ENCODE data around the gene DNM3.

The DNM3 gene

DNA sequence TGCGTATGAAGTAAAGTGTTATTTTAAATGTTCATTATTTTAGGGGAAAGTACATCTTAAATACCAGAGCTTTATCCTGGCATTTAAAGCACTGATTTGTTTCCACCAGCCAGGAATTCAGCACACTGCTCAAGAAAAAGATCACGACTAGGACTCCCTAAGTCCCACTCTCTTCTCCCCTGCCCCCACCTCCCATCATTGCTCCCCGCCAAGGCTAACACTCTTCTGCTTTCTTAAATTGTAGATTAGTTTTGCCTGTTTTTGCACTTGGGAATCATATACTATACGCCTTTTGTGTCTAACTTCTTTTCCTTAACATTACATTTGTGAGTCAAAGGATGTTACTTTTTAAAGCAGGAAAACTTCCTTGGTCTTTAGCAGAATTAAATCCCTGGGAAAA, 541.7 kb downstream of the DNM3 start:
- no peak for DNase-seq

GRCh38 chr1:172383536-172383935, 542.2 kb downstream of the DNM3 start:
- no peak for DNase-seq

DNA sequence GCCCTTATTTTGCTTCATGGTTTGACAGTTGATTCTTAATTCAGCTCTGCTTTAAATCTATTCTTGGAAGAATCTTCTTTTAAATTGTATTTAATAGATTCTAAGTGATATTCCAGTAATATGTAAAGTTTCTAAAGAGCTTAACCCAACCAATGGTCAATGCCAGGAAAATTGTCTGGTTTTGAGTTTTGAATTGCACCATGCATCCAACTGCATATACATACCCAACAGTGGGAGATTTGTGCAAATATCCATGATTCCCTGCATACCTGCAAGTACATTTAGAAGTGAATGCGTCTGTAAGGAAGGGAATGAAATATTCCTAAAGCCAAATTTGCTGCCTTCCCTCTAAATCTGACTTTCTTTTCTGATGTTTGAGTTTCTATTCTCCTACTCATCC, 543.4 kb downstream of the DNM3 start:
- no peak for DNase-seq

GRCh38 chr1:172386046-172386445, 544.7 kb downstream of the DNM3 start:
- no peak for DNase-seq

DNA sequence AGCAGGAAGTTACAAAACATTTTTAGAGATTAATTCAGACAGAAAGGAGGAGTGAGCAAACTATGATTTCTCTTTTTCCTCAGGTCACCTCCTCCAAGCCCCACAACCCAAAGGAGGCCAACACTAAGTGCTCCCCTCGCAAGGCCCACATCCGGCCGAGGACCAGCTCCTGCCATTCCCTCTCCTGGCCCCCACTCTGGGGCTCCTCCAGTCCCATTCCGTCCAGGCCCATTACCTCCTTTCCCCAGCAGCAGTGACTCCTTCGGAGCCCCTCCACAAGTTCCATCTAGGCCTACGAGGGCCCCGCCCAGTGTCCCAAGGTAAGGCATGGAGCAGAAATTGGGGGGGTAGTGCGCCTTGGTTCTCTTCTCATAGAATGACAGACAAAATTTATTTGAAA, 547.2 kb downstream of the DNM3 start:
- no peak for DNase-seq

- no peak for DNase-seq
Measured at GRCh38 chr1:172390301-172390682, 549.0 kb downstream of the DNM3 start.

- DNase-seq: no peak
Measured at GRCh38 chr1:172390683-172391551, 549.6 kb downstream of the DNM3 start.

- no peak for DNase-seq
Measured at GRCh38 chr1:172391976-172392375, 550.7 kb downstream of the DNM3 start.

- DNase-seq: no peak
Measured at GRCh38 chr1:172393354-172393753, 552.1 kb downstream of the DNM3 start.

DNA sequence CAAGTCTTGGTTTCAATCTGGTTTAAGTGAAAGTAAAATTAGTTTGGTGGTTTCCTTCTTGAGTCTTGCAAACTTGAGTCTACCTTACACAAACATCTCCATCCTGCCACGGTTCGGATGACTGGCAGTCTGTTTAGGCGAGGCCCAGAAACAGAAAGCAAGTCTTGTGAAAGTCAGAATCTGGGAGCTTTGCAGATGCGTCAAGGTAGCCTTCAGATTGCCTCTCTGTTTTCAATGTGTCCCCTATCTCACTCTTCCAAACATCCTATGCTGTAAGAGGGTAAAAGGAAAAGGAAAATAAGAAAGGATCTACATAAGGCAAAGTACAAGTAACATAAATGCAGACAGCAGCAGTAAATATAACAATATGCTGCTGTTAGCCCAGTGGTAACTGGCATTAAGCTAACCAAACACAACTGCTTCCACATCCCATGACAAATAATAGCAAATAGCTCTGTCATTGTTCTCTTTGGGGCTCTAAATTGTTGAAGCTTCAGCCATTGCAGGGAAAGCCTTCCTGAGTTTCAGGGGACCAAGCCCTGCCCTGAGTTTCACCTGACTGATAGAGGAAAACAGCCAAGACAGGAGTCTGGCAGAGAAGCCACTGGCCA, 552.9 kb downstream of the DNM3 start:
- peak; percentile 68 for DNase-seq

DNA sequence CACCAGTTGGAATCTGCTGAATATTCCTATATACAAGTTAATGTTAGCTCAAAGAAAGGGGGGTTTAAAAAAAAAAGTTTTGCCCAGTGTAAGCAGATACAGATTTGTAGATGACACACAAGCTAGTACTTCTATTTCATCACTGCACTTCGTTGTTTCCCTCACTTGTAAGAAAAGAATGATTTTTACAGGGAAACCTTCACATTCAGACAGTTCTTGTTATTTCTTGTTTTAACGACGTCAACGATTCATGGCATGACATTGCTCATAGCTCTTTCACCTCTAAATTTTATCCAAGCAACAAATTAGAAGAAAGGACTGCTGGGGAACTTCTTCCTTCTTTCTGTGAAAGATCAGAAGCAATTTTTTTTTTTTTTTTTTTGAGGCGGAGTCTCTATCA, 553.5 kb downstream of the DNM3 start:
- no peak for DNase-seq

GRCh38 chr1:172395576-172395975, 554.3 kb downstream of the DNM3 start:
- DNase-seq: no peak

DNA sequence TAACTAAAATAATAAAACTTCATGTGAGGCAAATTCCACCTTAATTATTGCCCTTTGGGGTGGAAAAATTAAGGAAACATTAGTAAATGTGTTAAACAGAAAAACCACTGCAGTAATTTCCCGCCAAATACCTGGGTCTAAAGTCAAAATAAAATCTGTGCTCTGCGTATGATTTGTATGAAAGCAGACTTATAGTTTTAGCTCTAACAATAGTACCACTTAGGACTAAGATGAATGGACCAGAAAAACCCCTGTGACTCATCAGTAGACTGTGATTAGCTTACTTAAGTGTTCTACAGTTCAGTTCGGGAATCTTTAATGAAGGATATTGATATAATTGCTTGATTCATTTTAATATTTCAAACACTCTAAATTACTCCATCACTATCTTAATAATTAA, 555.9 kb downstream of the DNM3 start:
- no peak for DNase-seq

DNA sequence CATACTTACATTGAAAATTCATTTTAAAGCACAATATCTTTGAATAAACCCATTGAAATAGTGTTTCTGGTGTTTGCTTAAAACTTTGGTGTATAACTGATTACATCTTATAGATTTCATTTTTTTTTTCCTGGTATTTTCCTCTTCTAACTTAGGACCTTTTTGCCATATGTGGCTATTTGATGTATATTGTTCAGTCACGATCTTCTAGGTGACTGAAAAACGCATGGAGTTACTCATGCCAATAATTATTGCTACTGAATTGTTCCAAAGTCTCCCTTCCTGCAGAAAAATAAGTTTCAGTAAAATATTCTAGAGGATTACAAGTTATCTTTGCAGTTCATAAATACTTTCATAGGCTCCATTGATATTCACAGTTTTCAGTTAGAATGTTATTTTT, 556.3 kb downstream of the DNM3 start:
- DNase-seq: no peak

DNA sequence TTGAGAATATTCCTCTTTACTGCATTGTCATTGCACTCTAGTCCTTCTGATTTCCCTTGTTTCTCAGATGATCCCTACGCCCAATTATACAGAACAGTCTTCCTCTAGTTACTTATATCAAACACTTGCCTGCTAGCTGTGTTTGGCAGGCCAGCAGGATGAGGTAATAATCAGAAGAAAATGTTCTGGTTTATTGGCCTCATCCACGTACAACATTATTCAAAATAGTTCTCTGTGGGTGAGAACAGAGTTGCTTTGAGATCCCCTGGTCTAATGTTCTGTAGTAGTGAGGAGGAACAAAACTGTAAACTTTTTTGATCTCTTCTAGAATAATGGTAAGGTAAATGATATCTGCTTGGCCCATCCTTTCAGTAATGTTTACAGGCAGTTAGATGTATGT, 556.9 kb downstream of the DNM3 start:
- no peak for DNase-seq

DNA sequence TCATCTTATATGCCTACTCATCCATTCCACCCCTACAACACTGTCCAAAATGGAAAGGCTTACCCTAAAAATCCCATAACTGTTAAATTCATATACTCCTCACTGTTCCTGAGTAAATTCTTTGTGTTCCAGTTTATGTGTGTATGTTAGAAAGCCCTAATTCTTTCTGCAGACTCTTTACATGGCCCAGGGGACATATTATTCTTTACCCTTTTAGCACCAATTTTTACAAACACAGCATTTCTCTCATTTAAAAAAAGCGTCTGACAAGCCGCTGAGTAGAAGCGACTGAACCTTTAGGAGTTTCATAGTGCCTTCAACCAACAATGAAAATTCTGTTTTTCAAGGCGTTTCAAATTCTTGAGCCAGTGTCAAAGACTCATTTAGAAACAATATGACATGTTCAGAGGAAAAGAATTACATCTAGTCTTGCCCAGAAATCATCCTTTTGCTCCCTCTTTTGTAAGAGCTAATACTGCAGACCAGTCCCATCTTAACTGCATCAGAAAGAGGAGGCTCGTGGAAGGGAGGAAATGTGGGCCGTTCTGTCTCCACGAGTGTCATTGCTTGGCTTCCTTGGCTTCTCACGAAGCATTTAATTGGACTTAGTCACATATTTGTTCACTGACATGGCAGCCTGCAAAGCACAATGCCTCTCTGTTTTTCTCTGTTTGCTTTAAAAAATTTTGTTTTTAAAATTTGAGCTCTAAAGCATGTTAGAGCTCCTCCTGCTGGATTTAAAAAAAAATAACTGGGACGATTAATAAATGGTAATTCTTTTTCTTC, 557.9 kb downstream of the DNM3 start:
- peak; percentile 22 for DNase-seq

DNA sequence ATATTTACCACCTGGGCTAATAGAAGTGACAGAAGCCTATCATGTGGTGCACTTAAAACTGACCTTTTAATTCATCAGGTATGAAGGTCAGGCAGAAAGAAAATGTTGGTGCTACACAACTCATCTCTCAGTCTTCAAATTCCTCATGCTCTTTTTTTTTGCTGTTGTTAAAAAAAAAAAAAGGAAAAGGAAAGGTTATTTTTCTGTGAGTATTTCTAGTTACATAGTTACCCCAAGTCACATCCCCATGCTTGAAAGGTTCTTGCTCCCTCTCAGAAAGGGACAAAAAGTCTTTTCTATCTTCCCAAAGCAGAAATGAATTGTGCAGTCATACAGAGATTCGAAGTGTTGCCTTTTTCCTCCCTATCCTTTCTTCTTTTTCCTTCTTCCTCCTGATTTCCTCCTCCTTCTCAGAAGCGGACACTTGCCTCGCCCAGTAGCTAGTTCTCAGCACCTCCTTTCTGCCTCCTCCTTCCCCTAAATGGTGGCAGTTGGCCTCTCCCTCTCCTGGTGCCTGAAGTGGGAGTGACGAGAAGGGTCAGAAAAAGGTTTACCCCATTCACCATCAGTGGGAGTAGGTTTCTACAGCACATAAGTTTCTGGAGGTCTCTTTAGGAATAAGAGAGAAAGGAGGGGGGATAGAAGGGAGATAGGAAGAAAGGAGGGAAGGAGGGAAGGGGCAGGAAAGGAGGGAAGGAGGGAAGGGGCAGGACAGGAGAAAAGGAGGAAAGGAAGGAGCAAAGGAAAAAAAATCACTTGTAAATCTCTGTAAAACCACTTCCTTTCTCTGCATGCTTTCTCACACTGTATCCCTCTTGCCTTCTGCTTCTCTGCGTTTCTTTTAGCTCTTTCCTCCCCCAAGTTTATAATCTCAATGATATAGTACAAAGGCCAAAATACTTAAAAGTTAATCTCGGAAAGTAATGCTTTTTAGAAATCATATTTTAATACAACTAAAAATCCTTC, 558.7 kb downstream of the DNM3 start:
- no peak for DNase-seq

GRCh38 chr1:172400722-172401105, 559.4 kb downstream of the DNM3 start:
- no peak for DNase-seq

DNA sequence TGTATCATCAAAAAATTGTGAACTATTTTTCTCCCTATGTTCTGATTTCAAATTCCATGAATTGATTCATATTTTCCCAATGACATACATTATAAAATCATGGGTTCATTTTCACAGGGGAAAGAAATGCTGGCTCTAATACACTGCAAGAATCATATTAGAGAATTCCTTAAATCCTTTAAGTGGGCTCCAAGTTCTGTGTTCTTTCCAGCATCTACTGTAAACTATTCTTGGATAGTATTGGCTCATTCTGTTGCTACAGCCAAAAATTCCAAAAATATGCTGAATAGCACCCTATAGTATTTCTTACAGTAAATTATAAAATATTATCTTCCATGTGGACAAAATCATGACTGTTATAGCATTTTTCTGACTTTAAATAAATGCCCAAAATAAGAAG, 560.2 kb downstream of the DNM3 start:
- DNase-seq: no peak

- DNase-seq: no peak
Measured at GRCh38 chr1:172401892-172402291, 560.6 kb downstream of the DNM3 start.

- DNase-seq: no peak
Measured at GRCh38 chr1:172402878-172403569, 561.7 kb downstream of the DNM3 start.

- DNase-seq: no peak
Measured at GRCh38 chr1:172404121-172404520, 562.8 kb downstream of the DNM3 start.
